Gastrocnemius medialis (tissue), 4 donors: Measurements from ENCODE around the gene APOA1.

Experiments
- CTCF ChIP-seq, 5 experiments: fragments of 450-650 bp in 3 of 5; fragments of 200-600 bp in 2 of 5; sonication (generic) in 2 of 5; IDR thresholded peaks in 4 of 5; conservative IDR thresholded peaks in 1 of 5; 1 replicate in 4 of 5; 2 replicates in 1 of 5; pipeline ENCODE4 v1.5.1; 2016 to 2019; ENCODE audit warnings: antibody characterized with exemption in 5 of 5, mild to moderate bottlenecking in 3 of 5, moderate library complexity in 3 of 5
- POLR2A ChIP-seq, 2 donors: fragments of 450-650 bp; IDR thresholded peaks; one replicate each; pipeline ENCODE4 v1.6.1; 2017; ENCODE audit warnings: antibody characterized with exemption in 2 of 2, mild to moderate bottlenecking in 2 of 2, moderate library complexity in 2 of 2

GRCh38 chr11:116825854-116826750 is 11.3 kb downstream of the APOA1 start:
- TF ChIP-seq CTCF (IDR thresholded peaks at IDR 0.05 in 4 of 5, conservative IDR thresholded peaks at IDR 0.05 in 1 of 5) (no peak), POLR2A (IDR thresholded peaks at IDR 0.05) (no peak)
